ENCODE data around the gene OSBP2. TPM values are rescaled to one million over a fixed set of nuclear protein-coding genes. Genes with fewer than 3 reads are reported as not detected.

OSBP2 gene
- total and polyA plus RNA-seq, 2 of the 13 experiments (the other 11 are each of a cell fraction or from before 2014, with no cell fraction given): 5.0 to 7.7 TPM

DNA sequence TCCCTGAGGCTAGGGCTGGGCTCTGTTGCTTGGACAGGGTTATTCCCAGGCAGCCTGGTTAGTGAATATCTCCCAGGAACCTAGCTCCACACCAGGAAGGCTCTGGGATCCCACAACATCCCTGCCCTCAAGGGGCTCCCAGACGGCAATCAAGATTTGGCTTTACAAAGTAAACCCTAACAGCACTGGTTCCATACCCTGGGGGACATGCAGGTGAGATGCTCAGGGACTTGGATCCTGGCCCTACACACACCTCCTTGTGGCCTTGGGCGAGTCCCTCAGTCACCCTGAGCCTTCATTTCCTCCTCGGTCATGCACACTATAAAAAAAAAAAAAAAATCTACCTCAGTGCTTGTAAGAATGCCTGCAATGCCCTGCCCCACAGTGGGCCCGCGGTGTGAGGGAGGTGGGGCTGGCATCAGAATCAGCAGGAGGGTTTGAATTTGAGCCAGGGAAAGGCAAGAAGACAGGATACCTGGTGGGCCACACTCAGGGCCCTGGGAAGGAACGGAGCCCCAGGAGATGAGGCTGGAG lies 187.6 kb downstream of the OSBP2 start:
- H3K27ac ChIP-seq (ENCODE audit: extremely low read length, insufficient read depth, low read length): peak overlapping the region; percentile 67
- peaks cover 58% of the 10 kb centered on the region for H3K4me1 ChIP-seq (ENCODE audit: insufficient read depth, low read length)
- DNase-seq (ENCODE audit: low spot score) (no peak), ATAC-seq (no peak), FAIRE-seq (no peak)
- no peak overlapping the region for H2AFZ ChIP-seq (ENCODE audit: low read length)
- H3K9ac ChIP-seq (ENCODE audit: insufficient read depth, low read depth, low read length): peak overlapping the region; percentile 51; the same call in 1 of the 2 replicates
- no peaks in the 10 kb centered on the region for H4K20me1 ChIP-seq (ENCODE audit: insufficient read depth, low read length)
- H3K36me3 ChIP-seq (replicated peaks in 1 of 2; ENCODE audit: control insufficient read depth in 1 of 2, insufficient read depth in 2 of 2, low read length in 2 of 2): no peaks in the 10 kb centered on the region
- in situ Hi-C loops (cut with HindIII; ENCODE audit: extremely low pct_ligation_motif_present, low pct_unique_long_range_greater_than_20kb): no loop called here
- TF ChIP-seq ZNF546 (CRISPR knock-in tag; conservative IDR thresholded peaks at IDR 0.05) (no peak), U2AF1 (optimal IDR thresholded peaks at IDR 0.05; ENCODE audit: low read depth, low read length) (peak; percentile 5), MXD1 (CRISPR knock-in tag; IDR thresholded peaks at IDR 0.05) (0 out of 2 replicates have a peak, but pooled peaks have one; percentile 10), ZNF746 (CRISPR knock-in tag; IDR thresholded peaks at IDR 0.05) (no peak), KLF15 (CRISPR knock-in tag; IDR thresholded peaks at IDR 0.05; ENCODE audit: borderline replicate concordance) (no peak), YY1 (IDR thresholded peaks at IDR 0.05; ENCODE audit: insufficient read depth, insufficient replicate concordance, low read depth, low read length) (peak; percentile 0), ZNF33B (CRISPR knock-in tag; IDR thresholded peaks at IDR 0.05) (no peak), HMGXB4 (CRISPR knock-in tag; IDR thresholded peaks at IDR 0.05; ENCODE audit: borderline replicate concordance in 1 of 2, low read depth in 1 of 2) (no peak), ZNF710 (CRISPR knock-in tag; IDR thresholded peaks at IDR 0.05; ENCODE audit: borderline replicate concordance) (0 out of 2 replicates have a peak, but pooled peaks have one; percentile 5), MXD4 (CRISPR knock-in tag; IDR thresholded peaks at IDR 0.05) (no peak), SP4 (CRISPR knock-in tag; IDR thresholded peaks at IDR 0.05) (peak; percentile 2; the same call in 1 of the 2 replicates), ZNF616 (CRISPR knock-in tag; IDR thresholded peaks at IDR 0.05; ENCODE audit: low read depth) (no peak), SKI (IDR thresholded peaks at IDR 0.05; ENCODE audit: partially characterized antibody) (no peak), FOXM1 (CRISPR knock-in tag; IDR thresholded peaks at IDR 0.05) (no peak), SOX5 (CRISPR knock-in tag; IDR thresholded peaks at IDR 0.05; ENCODE audit: borderline replicate concordance) (no peak)
- TF ChIP-seq, protein P1, sequence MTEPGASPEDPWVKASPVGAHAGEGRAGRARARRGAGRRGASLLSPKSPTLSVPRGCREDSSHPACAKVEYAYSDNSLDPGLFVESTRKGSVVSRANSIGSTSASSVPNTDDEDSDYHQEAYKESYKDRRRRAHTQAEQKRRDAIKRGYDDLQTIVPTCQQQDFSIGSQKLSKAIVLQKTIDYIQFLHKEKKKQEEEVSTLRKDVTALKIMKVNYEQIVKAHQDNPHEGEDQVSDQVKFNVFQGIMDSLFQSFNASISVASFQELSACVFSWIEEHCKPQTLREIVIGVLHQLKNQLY (CRISPR knock-in tag; IDR thresholded peaks at IDR 0.05): no peak
- 34% methylated on average over 5 of the region's 6 CpGs for WGBS (ENCODE audit: low lambda C conversion rate)
- peak overlapping the region; percentile 9 to 64 (median 32); a peak in 4 of 6 replicates for H3K4me3 ChIP-seq (replicated peaks in 1 of 3; ENCODE audit: insufficient read depth in 1 of 3, low read depth in 2 of 3, low read length in 3 of 3)
- POLR2A ChIA-PET: interaction anchor here (1.1 kb wide), 2 partner anchors 8 to 84 kb away, joined by 4 to 7 read pairs; no protein-coding TSS in a partner anchor
- peaks cover 0 to 3% of the 10 kb centered on the region in 2 experiments; a peak in 2 of 5 replicates for H3K27me3 ChIP-seq (ENCODE audit: control insufficient read depth in 1 of 2, insufficient read depth in 2 of 2, low read length in 2 of 2)
- no TSS peak for BruUV-seq (replicated peaks)
- CTCF ChIA-PET (ENCODE audit: low intra/inter-chr PET ratio, low total read pairs): no interaction called here
- no peaks in the 10 kb centered on the region for H3K9me3 ChIP-seq (ENCODE audit: low read length)
- intact Hi-C loops (cut with micrococcal nuclease; ENCODE audit: unreplicated experiment): loop anchor here (5.0 kb wide), 1 partner anchor 120 kb away; no protein-coding TSS in a partner anchor
- H3K79me2 ChIP-seq (ENCODE audit: insufficient read depth, low read length): no peaks in the 10 kb centered on the region
- H3K4me2 ChIP-seq (ENCODE audit: low read depth, low read length): peak overlapping the region; percentile 93
